HepG2 (cell line): ENCODE measurements around the gene PDE4D.

ENCODE experiments used
- MYC ChIP-seq: sonication (generic); formaldehyde crosslinking; IDR thresholded peaks from 2 replicates; pipeline ENCODE4 v1.9.0; 2021; ENCODE audit warnings: missing genetic modification reagents, borderline replicate concordance
- NRL ChIP-seq: sonication (generic); formaldehyde crosslinking; IDR thresholded peaks from 2 replicates; pipeline ENCODE4 v1.5.0; 2020; ENCODE audit warnings: missing genetic modification reagents, mild to moderate bottlenecking, moderate library complexity, borderline replicate concordance
- POLR2A ChIP-seq, 2 experiments: IDR thresholded peaks; 2 replicates each; pipeline ENCODE4 v1.6.1; 2011; ENCODE audit warnings: low read depth in 2 of 2, low read length in 2 of 2, mild to moderate bottlenecking in 1 of 2, moderate library complexity in 1 of 2; ENCODE audit not compliant: insufficient read depth in 1 of 2
- ZNF292 ChIP-seq: sonication (generic); formaldehyde crosslinking; IDR thresholded peaks from 2 replicates; pipeline ENCODE4 v1.8.1; 2022; ENCODE audit warnings: mild to moderate bottlenecking, low read depth, missing genetic modification reagents, borderline replicate concordance
- ZSCAN25 ChIP-seq: sonication (generic); formaldehyde crosslinking; IDR thresholded peaks from 2 replicates; pipeline ENCODE4 v1.8.0; 2022; ENCODE audit warnings: mild to moderate bottlenecking, missing genetic modification reagents

- TF ChIP-seq POLR2A (IDR thresholded peaks at IDR 0.05; ENCODE audit: insufficient read depth in 1 of 2, low read depth in 2 of 2, low read length in 2 of 2): no peak
- TF ChIP-seq NRL (CRISPR knock-in tag): no peak
- TF ChIP-seq MYC: no peak
- no peak for TF ChIP-seq ZSCAN25 (CRISPR knock-in tag)
- TF ChIP-seq ZNF292 (CRISPR knock-in tag): no peak
These were observed 120.2 kb downstream of the PDE4D start for GRCh38 chr5:59773294-59773693.
